Raji (cell line): ENCODE measurements around the gene DARS2.

Experiments
- POLR2A ChIP-seq: IDR thresholded peaks from 2 replicates; pipeline ENCODE4 v1.6.1; 2011; ENCODE audit warnings: low read depth, low read length, control low read depth; ENCODE audit not compliant: insufficient read depth

Gene DARS2

GRCh38 chr1:173861731-173862145 is 37.3 kb downstream of the DARS2 start:
- no peak for TF ChIP-seq POLR2A

- TF ChIP-seq POLR2A, result peak; percentile 53; the same call in 1 of the 2 replicates
Measured at GRCh38 chr1:173862146-173862768, 37.8 kb downstream of the DARS2 start.

- TF ChIP-seq POLR2A, result peak; percentile 27; the same call in 1 of the 2 replicates
Measured at GRCh38 chr1:173862769-173863223, 38.3 kb downstream of the DARS2 start.

GRCh38 chr1:173863224-173864161 is 39.0 kb downstream of the DARS2 start:
- TF ChIP-seq POLR2A, result no peak; the same call in 1 of the 2 replicates

- TF ChIP-seq POLR2A, result no peak
Measured at GRCh38 chr1:173864179-173864867, 39.9 kb downstream of the DARS2 start.

GRCh38 chr1:173865468-173866164 is 41.1 kb downstream of the DARS2 start:
- TF ChIP-seq POLR2A, result peak; percentile 4; the same call in 1 of the 2 replicates

GRCh38 chr1:173866413-173867115 is 42.1 kb downstream of the DARS2 start:
- peak; percentile 37; the same call in 1 of the 2 replicates for TF ChIP-seq POLR2A

GRCh38 chr1:173867141-173867752 is 42.8 kb downstream of the DARS2 start:
- TF ChIP-seq POLR2A, result no peak

GRCh38 chr1:173867753-173868265 is 43.3 kb downstream of the DARS2 start, which contains the start of gene GAS5:
Gene GAS5, minus strand, starts transcription at chr1:173867989.
- TF ChIP-seq POLR2A, result peak; percentile 100

GRCh38 chr1:173868266-173869020 is 44.0 kb downstream of the DARS2 start, which contains the start of gene ZBTB37:
Gene ZBTB37, plus strand, starts transcription at chr1:173868380. Its CDS starts 1,846 bp downstream, at chr1:173870226.
- peak; percentile 51; the same call in 1 of the 2 replicates for TF ChIP-seq POLR2A

- no peak for TF ChIP-seq POLR2A
Measured at GRCh38 chr1:173869021-173869359, 44.5 kb downstream of the DARS2 start.

- peak; percentile 59; the same call in 1 of the 2 replicates for TF ChIP-seq POLR2A
Measured at GRCh38 chr1:173870252-173871075, 46.0 kb downstream of the DARS2 start.

GRCh38 chr1:173871091-173871490 is 46.6 kb downstream of the DARS2 start:
- no peak for TF ChIP-seq POLR2A
